CD4-positive, alpha-beta T cell treated with Interleukin-21 for 1 hour (primary cell): ENCODE results near the gene HEPHL1.

Source experiments
- DNase-seq: peaks from one replicate; pipeline ENCODE4 v3.0.0-alpha.2; 2020

HEPHL1 gene

GRCh38 chr11:94025690-94026394 lies 4.7 kb downstream of the HEPHL1 start:
- DNase-seq = no peak

- no peak for DNase-seq
These were observed 6.1 kb downstream of the HEPHL1 start for GRCh38 chr11:94027210-94027609.

- no peak for DNase-seq
These were observed 7.3 kb downstream of the HEPHL1 start for GRCh38 chr11:94028436-94028835.

- DNase-seq = no peak
These were observed 8.9 kb downstream of the HEPHL1 start for GRCh38 chr11:94030059-94030458.

GRCh38 chr11:94031625-94032024 lies 10.5 kb downstream of the HEPHL1 start:
- no peak for DNase-seq

- no peak for DNase-seq
These were observed 10.9 kb downstream of the HEPHL1 start for GRCh38 chr11:94032066-94032465.

- DNase-seq = no peak
These were observed 11.6 kb downstream of the HEPHL1 start for GRCh38 chr11:94032725-94033124.

GRCh38 chr11:94034207-94034606 lies 13.1 kb downstream of the HEPHL1 start:
- no peak for DNase-seq

GRCh38 chr11:94036096-94036495 lies 14.9 kb downstream of the HEPHL1 start:
- no peak for DNase-seq

GRCh38 chr11:94043241-94043640 lies 22.1 kb downstream of the HEPHL1 start:
- DNase-seq = no peak

GRCh38 chr11:94046796-94047195 lies 25.6 kb downstream of the HEPHL1 start:
- no peak for DNase-seq

- no peak for DNase-seq
These were observed 27.0 kb downstream of the HEPHL1 start for GRCh38 chr11:94048032-94048709.

GRCh38 chr11:94049351-94049750 lies 28.2 kb downstream of the HEPHL1 start:
- DNase-seq = no peak

GRCh38 chr11:94058630-94059029 lies 37.5 kb downstream of the HEPHL1 start:
- DNase-seq = no peak

- no peak for DNase-seq
These were observed 37.9 kb downstream of the HEPHL1 start for GRCh38 chr11:94059065-94059464.

GRCh38 chr11:94060401-94060800 lies 39.2 kb downstream of the HEPHL1 start:
- DNase-seq = no peak

- no peak for DNase-seq
These were observed 41.2 kb downstream of the HEPHL1 start for GRCh38 chr11:94062360-94062759.

- DNase-seq = no peak
These were observed 45.8 kb downstream of the HEPHL1 start for GRCh38 chr11:94066901-94067429.

- DNase-seq = no peak
These were observed 47.6 kb downstream of the HEPHL1 start for GRCh38 chr11:94068764-94069163.

- DNase-seq = no peak
These were observed 56.6 kb downstream of the HEPHL1 start for GRCh38 chr11:94077552-94078293.

GRCh38 chr11:94084164-94084563 lies 63.0 kb downstream of the HEPHL1 start:
- no peak for DNase-seq

- no peak for DNase-seq
These were observed 67.8 kb downstream of the HEPHL1 start for GRCh38 chr11:94088906-94089305.

- DNase-seq = no peak
These were observed 68.2 kb downstream of the HEPHL1 start for GRCh38 chr11:94089341-94089740.

GRCh38 chr11:94090401-94090800 lies 69.2 kb downstream of the HEPHL1 start:
- DNase-seq = no peak
